ENCODE measurements around the gene CCDC40. TPM values are rescaled to one million over a fixed set of nuclear protein-coding genes. Genes with fewer than 3 reads are reported as not detected.

The CCDC40 gene
- total and polyA plus RNA-seq, 2 of the 13 experiments (the other 11 are each of a cell fraction or from before 2014, with no cell fraction given): 4.1 to 5.5 TPM

DNA sequence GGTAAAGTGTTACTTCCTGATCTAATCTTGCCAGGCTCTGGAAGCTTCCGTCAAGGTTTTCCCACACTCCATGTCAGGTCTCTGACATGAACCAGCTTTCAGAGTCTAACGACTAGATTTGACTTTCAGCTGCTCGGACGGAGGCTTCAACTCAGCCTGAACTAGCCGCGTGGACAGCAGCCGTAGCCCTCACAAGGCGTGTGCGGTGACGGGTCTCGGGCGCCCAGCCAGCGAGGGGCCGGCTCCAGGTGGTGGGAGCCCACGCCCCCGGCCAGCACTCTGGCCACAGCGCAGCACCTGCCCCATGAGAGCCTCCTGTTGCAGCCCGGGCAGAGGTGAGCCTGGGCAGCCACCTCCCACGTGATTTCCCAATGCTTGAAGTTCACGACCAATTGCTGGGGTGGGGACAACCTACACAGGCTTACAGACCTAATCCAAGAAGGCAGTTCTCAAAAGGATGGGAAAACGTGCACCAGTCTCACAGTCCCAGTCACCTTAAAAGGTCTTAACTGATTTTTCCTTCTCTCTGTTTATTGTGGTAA, 46.3 kb upstream of the CCDC40 start (continued):
- TF ChIP-seq, protein P1, sequence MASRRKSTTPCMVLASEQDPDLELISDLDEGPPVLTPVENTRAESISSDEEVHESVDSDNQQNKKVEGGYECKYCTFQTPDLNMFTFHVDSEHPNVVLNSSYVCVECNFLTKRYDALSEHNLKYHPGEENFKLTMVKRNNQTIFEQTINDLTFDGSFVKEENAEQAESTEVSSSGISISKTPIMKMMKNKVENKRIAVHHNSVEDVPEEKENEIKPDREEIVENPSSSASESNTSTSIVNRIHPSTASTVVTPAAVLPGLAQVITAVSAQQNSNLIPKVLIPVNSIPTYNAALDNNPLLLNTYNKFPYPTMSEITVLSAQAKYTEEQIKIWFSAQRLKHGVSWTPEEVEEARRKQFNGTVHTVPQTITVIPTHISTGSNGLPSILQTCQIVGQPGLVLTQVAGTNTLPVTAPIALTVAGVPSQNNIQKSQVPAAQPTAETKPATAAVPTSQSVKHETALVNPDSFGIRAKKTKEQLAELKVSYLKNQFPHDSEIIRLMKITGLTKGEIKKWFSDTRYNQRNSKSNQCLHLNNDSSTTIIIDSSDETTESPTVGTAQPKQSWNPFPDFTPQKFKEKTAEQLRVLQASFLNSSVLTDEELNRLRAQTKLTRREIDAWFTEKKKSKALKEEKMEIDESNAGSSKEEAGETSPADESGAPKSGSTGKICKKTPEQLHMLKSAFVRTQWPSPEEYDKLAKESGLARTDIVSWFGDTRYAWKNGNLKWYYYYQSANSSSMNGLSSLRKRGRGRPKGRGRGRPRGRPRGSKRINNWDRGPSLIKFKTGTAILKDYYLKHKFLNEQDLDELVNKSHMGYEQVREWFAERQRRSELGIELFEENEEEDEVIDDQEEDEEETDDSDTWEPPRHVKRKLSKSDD (CRISPR knock-in tag; IDR thresholded peaks at IDR 0.05; ENCODE audit: low read depth): peak; percentile 58; the same call in 1 of the 2 replicates
- TF ChIP-seq ZNF746 (CRISPR knock-in tag; IDR thresholded peaks at IDR 0.05): peak; percentile 62; the same call in 1 of the 2 replicates
- peak; percentile 63 for TF ChIP-seq POLR2G (IDR thresholded peaks at IDR 0.05; ENCODE audit: low read depth, low read length)
- no peak for TF ChIP-seq NCOA5 (CRISPR knock-in tag; IDR thresholded peaks at IDR 0.05)
- peak; percentile 40 for TF ChIP-seq HNRNPLL (IDR thresholded peaks at IDR 0.05; ENCODE audit: low read depth, low read length, poor library complexity, severe bottlenecking)
- TF ChIP-seq, protein P2, sequence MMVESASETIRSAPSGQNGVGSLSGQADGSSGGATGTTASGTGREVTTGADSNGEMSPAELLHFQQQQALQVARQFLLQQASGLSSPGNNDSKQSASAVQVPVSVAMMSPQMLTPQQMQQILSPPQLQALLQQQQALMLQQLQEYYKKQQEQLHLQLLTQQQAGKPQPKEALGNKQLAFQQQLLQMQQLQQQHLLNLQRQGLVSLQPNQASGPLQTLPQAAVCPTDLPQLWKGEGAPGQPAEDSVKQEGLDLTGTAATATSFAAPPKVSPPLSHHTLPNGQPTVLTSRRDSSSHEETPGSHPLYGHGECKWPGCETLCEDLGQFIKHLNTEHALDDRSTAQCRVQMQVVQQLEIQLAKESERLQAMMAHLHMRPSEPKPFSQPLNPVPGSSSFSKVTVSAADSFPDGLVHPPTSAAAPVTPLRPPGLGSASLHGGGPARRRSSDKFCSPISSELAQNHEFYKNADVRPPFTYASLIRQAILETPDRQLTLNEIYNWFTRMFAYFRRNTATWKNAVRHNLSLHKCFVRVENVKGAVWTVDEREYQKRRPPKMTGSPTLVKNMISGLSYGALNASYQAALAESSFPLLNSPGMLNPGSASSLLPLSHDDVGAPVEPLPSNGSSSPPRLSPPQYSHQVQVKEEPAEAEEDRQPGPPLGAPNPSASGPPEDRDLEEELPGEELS (CRISPR knock-in tag; IDR thresholded peaks at IDR 0.05): peak; percentile 68
- TF ChIP-seq ATF2 (CRISPR knock-in tag; IDR thresholded peaks at IDR 0.05): peak; percentile 63
- TF ChIP-seq ELF3 (CRISPR knock-in tag; IDR thresholded peaks at IDR 0.05): peak; percentile 75
- peak; percentile 66; the same call in 1 of the 2 replicates for TF ChIP-seq ZBTB26 (CRISPR knock-in tag; IDR thresholded peaks at IDR 0.05; ENCODE audit: borderline replicate concordance)
- TF ChIP-seq, protein P3, sequence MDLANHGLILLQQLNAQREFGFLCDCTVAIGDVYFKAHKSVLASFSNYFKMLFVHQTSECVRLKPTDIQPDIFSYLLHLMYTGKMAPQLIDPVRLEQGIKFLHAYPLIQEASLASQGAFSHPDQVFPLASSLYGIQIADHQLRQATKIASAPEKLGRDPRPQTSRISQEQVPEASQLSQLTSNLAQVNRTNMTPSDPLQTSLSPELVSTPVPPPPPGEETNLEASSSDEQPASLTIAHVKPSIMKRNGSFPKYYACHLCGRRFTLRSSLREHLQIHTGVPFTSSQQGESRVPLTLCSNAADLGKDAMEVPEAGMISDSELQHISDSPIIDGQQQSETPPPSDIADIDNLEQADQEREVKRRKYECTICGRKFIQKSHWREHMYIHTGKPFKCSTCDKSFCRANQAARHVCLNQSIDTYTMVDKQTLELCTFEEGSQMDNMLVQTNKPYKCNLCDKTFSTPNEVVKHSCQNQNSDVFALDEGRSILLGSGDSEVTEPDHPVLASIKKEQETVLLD (CRISPR knock-in tag; IDR thresholded peaks at IDR 0.05; ENCODE audit: low read depth): no peak
- no peak for TF ChIP-seq PHF20 (CRISPR knock-in tag; IDR thresholded peaks at IDR 0.05)
- TF ChIP-seq ZNF138 (CRISPR knock-in tag; IDR thresholded peaks at IDR 0.05; ENCODE audit: low read depth): 0 out of 2 replicates have a peak, but pooled peaks have one; percentile 53
- TF ChIP-seq, protein P4, sequence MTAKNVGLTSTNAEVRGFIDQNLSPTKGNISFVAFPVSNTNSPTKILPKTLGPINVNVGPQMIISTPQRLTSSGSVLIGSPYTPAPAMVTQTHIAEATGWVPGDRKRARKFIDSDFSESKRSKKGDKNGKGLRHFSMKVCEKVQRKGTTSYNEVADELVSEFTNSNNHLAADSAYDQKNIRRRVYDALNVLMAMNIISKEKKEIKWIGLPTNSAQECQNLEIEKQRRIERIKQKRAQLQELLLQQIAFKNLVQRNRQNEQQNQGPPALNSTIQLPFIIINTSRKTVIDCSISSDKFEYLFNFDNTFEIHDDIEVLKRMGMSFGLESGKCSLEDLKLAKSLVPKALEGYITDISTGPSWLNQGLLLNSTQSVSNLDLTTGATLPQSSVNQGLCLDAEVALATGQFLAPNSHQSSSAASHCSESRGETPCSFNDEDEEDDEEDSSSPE (CRISPR knock-in tag; IDR thresholded peaks at IDR 0.05): peak; percentile 64
- TF ChIP-seq U2AF1 (optimal IDR thresholded peaks at IDR 0.05; ENCODE audit: low read depth, low read length): no peak
- TF ChIP-seq SP140L (CRISPR knock-in tag; IDR thresholded peaks at IDR 0.05; ENCODE audit: borderline replicate concordance): no peak
- peak; percentile 72 for TF ChIP-seq HDAC2 (CRISPR knock-in tag; IDR thresholded peaks at IDR 0.05)
- 0 out of 2 replicates have a peak, but pooled peaks have one; percentile 56 for TF ChIP-seq DNMT3B (CRISPR knock-in tag; conservative IDR thresholded peaks at IDR 0.05)
- peak; percentile 52; the same call in 1 of the 2 replicates for TF ChIP-seq NFKB2 (CRISPR knock-in tag; IDR thresholded peaks at IDR 0.05; ENCODE audit: borderline replicate concordance)
- peak; percentile 95 for TF ChIP-seq GATAD2A (CRISPR knock-in tag; IDR thresholded peaks at IDR 0.05)
- peak; percentile 71; the same call in 1 of the 2 replicates for TF ChIP-seq ARNT2 (CRISPR knock-in tag; IDR thresholded peaks at IDR 0.05; ENCODE audit: low read depth)
